Coronary artery (tissue), 2 donors: Measurements from ENCODE around the gene GRID2.
"Not testable (repeated sequence)": the region's sequence is repeated elsewhere in the genome, so short reads cannot be mapped to it uniquely, and the experiment has no call there.

ENCODE experiments used
- DNase-seq: peaks from one replicate; pipeline ENCODE4 v3.0.0-alpha.2; 2017; ENCODE audit warnings: low spot score
- H3K27ac ChIP-seq, 2 donors: fragments of 200-600 bp; sonication (generic); one replicate each; pipeline ENCODE4 v1.5.1; 2016 to 2019
- H3K4me3 ChIP-seq: fragments of 200-600 bp; sonication (generic); 2 replicates; pipeline ENCODE4 v1.5.1; 2016; ENCODE audit warnings: mild to moderate bottlenecking, moderate library complexity
- CTCF ChIP-seq: fragments of 200-600 bp; sonication (generic); IDR thresholded peaks from one replicate; pipeline ENCODE4 v1.5.1; 2019; ENCODE audit warnings: antibody characterized with exemption

Gene GRID2

GRCh38 chr4:92368653-92369052 is 64.9 kb downstream of the GRID2 start:
- TF ChIP-seq CTCF = no peak
- H3K4me3 ChIP-seq = no peak overlapping the region
- no peak overlapping the region for H3K27ac ChIP-seq
- DNase-seq = no peak

- no peak overlapping the region for H3K4me3 ChIP-seq
- no peak for TF ChIP-seq CTCF
- no peak overlapping the region for H3K27ac ChIP-seq
- DNase-seq = no peak
Measured at GRCh38 chr4:92381616-92382015, 77.8 kb downstream of the GRID2 start.

GRCh38 chr4:92382128-92382527 is 78.4 kb downstream of the GRID2 start:
- TF ChIP-seq CTCF = no peak
- no peak overlapping the region for H3K4me3 ChIP-seq
- no peak for DNase-seq
- H3K27ac ChIP-seq = no peak overlapping the region

- H3K27ac ChIP-seq = no peak overlapping the region
- no peak overlapping the region for H3K4me3 ChIP-seq
- TF ChIP-seq CTCF = peak; percentile 49
- DNase-seq = no peak
Measured at GRCh38 chr4:92387459-92388069, 83.8 kb downstream of the GRID2 start.

- no peak for TF ChIP-seq CTCF
- no peak overlapping the region for H3K27ac ChIP-seq
- no peak for DNase-seq
- no peak overlapping the region for H3K4me3 ChIP-seq
Measured at GRCh38 chr4:92399032-92399431, 95.3 kb downstream of the GRID2 start.

GRCh38 chr4:92403525-92403924 is 99.8 kb downstream of the GRID2 start:
- H3K4me3 ChIP-seq, H3K27ac ChIP-seq, DNase-seq: not testable (repeated sequence)

- H3K27ac ChIP-seq = no peak overlapping the region
- no peak for TF ChIP-seq CTCF
- DNase-seq = no peak
- H3K4me3 ChIP-seq = no peak overlapping the region
Measured at GRCh38 chr4:92406488-92406887, 102.7 kb downstream of the GRID2 start.

GRCh38 chr4:92421920-92422319 is 118.2 kb downstream of the GRID2 start:
- H3K27ac ChIP-seq = no peak overlapping the region

More at GRCh38 chr4:92421920-92422319, 118.2 kb downstream of the GRID2 start:
- TF ChIP-seq CTCF = no peak
- H3K4me3 ChIP-seq = no peak overlapping the region
- no peak for DNase-seq
